Neural progenitor cell (in vitro differentiated cells): ENCODE data around the gene EXOSC10.
"Not testable (repeated sequence)": the region's sequence is repeated elsewhere in the genome, so short reads cannot be mapped to it uniquely, and the experiment has no call there.

Source experiments
- EZH2phosphoT487 ChIP-seq: fragments of 200-600 bp; sonication (generic); IDR thresholded peaks from 2 replicates; pipeline ENCODE4 v1.6.1; 2017; ENCODE audit warnings: antibody characterized with exemption
- TF ChIP-seq, protein P1 (sequence below): fragments of 200-600 bp; sonication (generic); IDR thresholded peaks from 2 replicates; pipeline ENCODE4 v1.5.1; 2017; ENCODE audit warnings: antibody characterized with exemption, mild to moderate bottlenecking

DNA sequence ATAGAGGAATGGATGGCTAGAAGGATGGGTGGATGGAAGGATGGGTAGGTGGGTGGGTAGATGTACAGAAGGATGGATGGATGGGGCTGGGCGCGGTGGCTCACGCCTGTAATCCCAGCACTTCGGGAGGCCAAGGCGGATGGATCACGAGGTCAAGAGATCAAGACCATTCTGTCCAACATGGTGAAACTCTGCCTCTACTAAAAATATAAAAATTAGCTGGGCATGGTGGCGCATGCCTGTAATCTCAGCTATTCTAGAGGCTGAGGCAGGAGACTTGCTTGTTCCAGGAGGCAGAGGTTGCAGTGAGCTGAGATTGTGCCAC is 59.6 kb downstream of the EXOSC10 start:
- TF ChIP-seq, protein P1, sequence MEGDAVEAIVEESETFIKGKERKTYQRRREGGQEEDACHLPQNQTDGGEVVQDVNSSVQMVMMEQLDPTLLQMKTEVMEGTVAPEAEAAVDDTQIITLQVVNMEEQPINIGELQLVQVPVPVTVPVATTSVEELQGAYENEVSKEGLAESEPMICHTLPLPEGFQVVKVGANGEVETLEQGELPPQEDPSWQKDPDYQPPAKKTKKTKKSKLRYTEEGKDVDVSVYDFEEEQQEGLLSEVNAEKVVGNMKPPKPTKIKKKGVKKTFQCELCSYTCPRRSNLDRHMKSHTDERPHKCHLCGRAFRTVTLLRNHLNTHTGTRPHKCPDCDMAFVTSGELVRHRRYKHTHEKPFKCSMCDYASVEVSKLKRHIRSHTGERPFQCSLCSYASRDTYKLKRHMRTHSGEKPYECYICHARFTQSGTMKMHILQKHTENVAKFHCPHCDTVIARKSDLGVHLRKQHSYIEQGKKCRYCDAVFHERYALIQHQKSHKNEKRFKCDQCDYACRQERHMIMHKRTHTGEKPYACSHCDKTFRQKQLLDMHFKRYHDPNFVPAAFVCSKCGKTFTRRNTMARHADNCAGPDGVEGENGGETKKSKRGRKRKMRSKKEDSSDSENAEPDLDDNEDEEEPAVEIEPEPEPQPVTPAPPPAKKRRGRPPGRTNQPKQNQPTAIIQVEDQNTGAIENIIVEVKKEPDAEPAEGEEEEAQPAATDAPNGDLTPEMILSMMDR = not testable (repeated sequence)
- not testable (repeated sequence) for TF ChIP-seq EZH2phosphoT487
